ENCODE data around the gene PGM3.

PGM3 gene

GRCh38 chr6:83220121-83220520 is 27.1 kb upstream of the PGM3 start:
- Histone ChIP-seq H3K4me1 (ENCODE audit: control insufficient read depth, insufficient read depth, low read length) (no peaks in the 10 kb centered on the region), H3K36me3 (ENCODE audit: control insufficient read depth in 2 of 2, insufficient read depth in 1 of 2, low read length in 2 of 2) (peaks cover 0 to 18% of the 10 kb centered on the region in 2 experiments; a peak in 1 of 3 replicates), H3K27ac (ENCODE audit: extremely low read depth, low read depth, low read length) (no peak overlapping the region), H3K9me3 (ENCODE audit: control insufficient read depth, insufficient read depth, low read depth, low read length) (no peaks in the 10 kb centered on the region), H3K4me3 (ENCODE audit: low read depth, low read length) (no peak overlapping the region)
- TF ChIP-seq ZNF626 (tag by site-specific recombination; IDR thresholded peaks at IDR 0.05) (no peak), ZBTB21 (tag by site-specific recombination; IDR thresholded peaks at IDR 0.05) (no peak), TRIM28 (IDR thresholded peaks at IDR 0.05; ENCODE audit: borderline replicate concordance, low read length) (no peak), ZNF148 (tag by site-specific recombination; IDR thresholded peaks at IDR 0.05; ENCODE audit: borderline replicate concordance) (no peak), YY2 (tag by site-specific recombination; IDR thresholded peaks at IDR 0.05) (no peak), ZNF324 (tag by site-specific recombination; IDR thresholded peaks at IDR 0.05) (no peak), ZNF114 (tag by site-specific recombination; IDR thresholded peaks at IDR 0.05) (no peak), CTCF (tag by site-specific recombination; IDR thresholded peaks at IDR 0.05) (no peak), INSM2 (tag by site-specific recombination; IDR thresholded peaks at IDR 0.05) (no peak)
- ChIA-PET CTCF (interaction anchor here (0.6 to 9.0 kb wide), 6 partner anchors 33 to 349 kb away, joined by 3 to 240 read pairs (median 9); partner anchors contain the start of genes DOP1A, PRSS35 and UBE3D), POLR2A (interaction anchor here (0.7 kb wide), 1 partner anchor 293 kb away, joined by 3 read pairs; no protein-coding TSS in a partner anchor)

- Histone ChIP-seq H3K9me3 (ENCODE audit: control insufficient read depth, insufficient read depth, low read depth, low read length) (no peaks in the 10 kb centered on the region), H3K36me3 (ENCODE audit: control insufficient read depth in 2 of 2, insufficient read depth in 1 of 2, low read length in 2 of 2) (peaks cover 0 to 15% of the 10 kb centered on the region in 2 experiments; a peak in 1 of 3 replicates), H3K27ac (ENCODE audit: extremely low read depth, low read depth, low read length) (no peak overlapping the region), H3K4me3 (ENCODE audit: low read depth, low read length) (no peak overlapping the region), H3K4me1 (ENCODE audit: control insufficient read depth, insufficient read depth, low read length) (no peaks in the 10 kb centered on the region)
- TF ChIP-seq ZNF670 (tag by site-specific recombination; IDR thresholded peaks at IDR 0.05; ENCODE audit: low read depth): no peak
- no peak for TF ChIP-seq ZNF48 (tag by site-specific recombination; IDR thresholded peaks at IDR 0.05)
- TF ChIP-seq GFI1B (tag by site-specific recombination; IDR thresholded peaks at IDR 0.05): no peak
- no peak for TF ChIP-seq ZNF623 (tag by site-specific recombination; IDR thresholded peaks at IDR 0.05)
- TF ChIP-seq ZNF175 (tag by site-specific recombination; IDR thresholded peaks at IDR 0.05): no peak
- no peak for TF ChIP-seq ZNF146 (tag by site-specific recombination; IDR thresholded peaks at IDR 0.05)
- TF ChIP-seq ZNF169 (tag by site-specific recombination; IDR thresholded peaks at IDR 0.05): no peak
- no peak for TF ChIP-seq ZNF654 (tag by site-specific recombination; IDR thresholded peaks at IDR 0.05; ENCODE audit: low read depth)
- TF ChIP-seq ZNF501 (tag by site-specific recombination; IDR thresholded peaks at IDR 0.05): no peak
- no peak for TF ChIP-seq PATZ1 (tag by site-specific recombination; IDR thresholded peaks at IDR 0.05)
- TF ChIP-seq ZBTB11 (tag by site-specific recombination; conservative IDR thresholded peaks at IDR 0.05; ENCODE audit: low read depth): no peak
- no peak for TF ChIP-seq ZFHX2 (tag by site-specific recombination; conservative IDR thresholded peaks at IDR 0.05)
- TF ChIP-seq SP7 (tag by site-specific recombination; IDR thresholded peaks at IDR 0.05): no peak
- TF ChIP-seq ZNF157 (tag by site-specific recombination; IDR thresholded peaks at IDR 0.05): no peak
- no peak for TF ChIP-seq ZBTB7A (tag by site-specific recombination; IDR thresholded peaks at IDR 0.05; ENCODE audit: low read depth)
- CTCF ChIA-PET: interaction anchor here (1.5 to 9.0 kb wide), 4 partner anchors 15 to 294 kb away, joined by 5 to 240 read pairs (median 62); partner anchors contain the start of genes DOP1A, PRSS35 and UBE3D
- POLR2A ChIA-PET: no interaction called here
These were observed 25.6 kb upstream of the PGM3 start for GRCh38 chr6:83218646-83219045.

All from HEK293 (cell line).